Measurements from ENCODE around the gene BTG1. TPM values are rescaled to one million over a fixed set of nuclear protein-coding genes. Genes with fewer than 3 reads are reported as not detected.

BTG1 gene
- polyA plus RNA-seq, 1 donor from 2014 or later, result 669 TPM

DNA sequence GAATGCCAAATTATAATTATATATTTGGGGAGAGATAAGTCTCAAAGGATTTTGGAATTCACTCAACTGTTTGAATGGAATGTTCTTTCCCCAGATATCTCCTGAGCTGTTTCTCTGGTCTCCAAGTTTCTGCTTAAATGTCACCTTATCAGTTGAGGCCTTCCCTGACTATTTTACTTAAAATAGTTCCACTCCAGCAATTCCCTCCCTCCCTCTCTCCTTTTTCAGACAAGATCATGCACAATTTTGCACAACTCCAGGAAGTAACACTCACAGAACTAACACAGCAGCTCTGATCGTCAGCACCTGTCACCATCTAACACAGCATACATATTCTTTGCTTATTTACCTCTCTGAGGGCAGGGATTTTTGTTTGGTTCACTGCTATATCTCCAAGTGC is 12.5 kb downstream of the BTG1 start:
- H3K9me3 Mint-ChIP-seq, result no peaks in the 10 kb centered on the region
- H3K36me3 Mint-ChIP-seq, result peaks cover 3% of the 10 kb centered on the region
- peak overlapping the region; percentile 9 to 99 (median 63) for H3K4me3 Mint-ChIP-seq
- no peaks in the 10 kb centered on the region for H3K27me3 Mint-ChIP-seq
- peak overlapping the region in 2 of 3 donors; percentile 63 to 65 for H3K27ac Mint-ChIP-seq
- peaks cover 58 to 82% (median 68%) of the 10 kb centered on the region in 3 donors for H3K4me1 Mint-ChIP-seq

GRCh38 chr12:92132288-92132687 is 13.4 kb downstream of the BTG1 start:
- Mint-ChIP-seq H3K4me1 (peaks cover 49 to 75% (median 64%) of the 10 kb centered on the region in 3 donors), H3K36me3 (peaks cover 2% of the 10 kb centered on the region), H3K27me3 (no peaks in the 10 kb centered on the region), H3K9me3 (no peaks in the 10 kb centered on the region), H3K27ac (peak overlapping the region; percentile 5 to 57 (median 48)), H3K4me3 (peak overlapping the region in 3 of 4 donors; percentile 1 to 69 (median 49))

DNA sequence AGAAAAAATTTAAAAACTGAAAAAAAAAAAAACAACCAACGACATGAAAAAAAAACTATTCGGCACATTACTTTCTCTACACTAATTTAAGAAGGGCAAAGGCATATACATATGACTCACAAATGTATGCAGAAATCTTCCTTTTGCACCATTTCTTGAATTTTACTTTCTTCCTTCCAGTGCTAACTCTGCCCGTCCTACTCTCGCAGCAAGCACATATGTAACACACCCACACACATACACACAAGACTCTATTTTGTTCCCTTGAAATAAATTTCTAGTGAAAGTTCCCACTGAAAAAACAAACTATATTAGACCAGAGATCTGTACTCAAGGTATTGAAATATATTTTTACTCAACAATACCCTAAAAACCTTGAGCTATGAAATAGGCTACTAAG is 14.6 kb downstream of the BTG1 start:
- no peaks in the 10 kb centered on the region for H3K27me3 Mint-ChIP-seq
- H3K36me3 Mint-ChIP-seq, result peaks cover 4% of the 10 kb centered on the region
- H3K4me3 Mint-ChIP-seq, result peak overlapping the region; percentile 1 to 63 (median 2)
- H3K27ac Mint-ChIP-seq, result peak overlapping the region in 2 of 3 donors; percentile 2 to 32
- no peaks in the 10 kb centered on the region for H3K9me3 Mint-ChIP-seq
- H3K4me1 Mint-ChIP-seq, result peaks cover 44 to 68% (median 58%) of the 10 kb centered on the region in 3 donors

DNA sequence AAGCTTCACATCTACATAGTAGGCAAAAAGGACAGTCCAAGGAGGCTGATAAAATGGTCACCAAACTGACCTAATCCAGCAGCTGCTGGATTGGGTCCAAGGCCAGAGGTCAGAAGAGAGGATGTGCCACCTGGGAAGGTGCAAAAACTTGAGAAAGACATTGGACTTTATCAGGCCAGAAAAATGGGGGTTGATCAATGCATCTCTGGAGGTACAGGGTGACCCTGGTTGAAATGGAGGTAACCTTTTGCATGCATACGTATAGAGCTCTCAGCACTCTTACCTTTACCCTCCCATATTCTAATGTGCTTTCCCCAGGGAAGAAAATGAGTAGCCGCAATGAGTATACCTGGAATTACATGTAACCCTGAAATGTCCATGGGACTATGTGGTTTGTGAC is 16.0 kb downstream of the BTG1 start:
- Mint-ChIP-seq H3K36me3 (peaks cover 6% of the 10 kb centered on the region), H3K27me3 (no peaks in the 10 kb centered on the region), H3K27ac (peak overlapping the region in 2 of 3 donors; percentile 19 to 81), H3K4me1 (peaks cover 52 to 67% (median 64%) of the 10 kb centered on the region in 3 donors), H3K4me3 (peak overlapping the region in 1 of 4 donors; percentile 24), H3K9me3 (no peaks in the 10 kb centered on the region)

- Mint-ChIP-seq H3K9me3 (no peaks in the 10 kb centered on the region), H3K27ac (no peak overlapping the region), H3K36me3 (peaks cover 6% of the 10 kb centered on the region), H3K27me3 (no peaks in the 10 kb centered on the region), H3K4me3 (no peak overlapping the region), H3K4me1 (peaks cover 50 to 67% (median 64%) of the 10 kb centered on the region in 3 donors)
These were observed 17.0 kb downstream of the BTG1 start for GRCh38 chr12:92128612-92129011.

DNA sequence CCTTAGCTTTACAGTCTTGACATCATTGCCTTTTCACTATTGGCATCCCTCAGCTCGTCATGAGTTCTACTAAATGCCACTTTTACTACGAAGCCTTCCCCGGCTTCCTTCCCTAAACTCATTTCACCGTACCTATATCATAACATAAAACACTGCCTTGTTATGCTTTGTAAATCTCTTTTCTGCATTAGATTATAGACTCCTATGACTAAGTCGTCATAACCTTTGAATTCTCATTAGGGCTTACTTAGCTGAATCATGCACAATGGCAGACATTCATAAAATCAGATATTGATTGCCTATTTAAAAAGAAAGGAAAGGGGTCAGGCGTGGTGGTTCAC is 21.0 kb downstream of the BTG1 start:
- no peaks in the 10 kb centered on the region for H3K27me3 Mint-ChIP-seq
- H3K4me1 Mint-ChIP-seq, result peaks cover 36 to 37% (median 37%) of the 10 kb centered on the region in 3 donors
- H3K36me3 Mint-ChIP-seq, result peaks cover 11% of the 10 kb centered on the region
- H3K9me3 Mint-ChIP-seq, result peaks cover 2 to 9% (median 6%) of the 10 kb centered on the region in 3 donors
- peak overlapping the region in 3 of 4 donors; percentile 5 to 65 (median 63) for H3K4me3 Mint-ChIP-seq
- peak overlapping the region; percentile 54 to 82 (median 76) for H3K27ac Mint-ChIP-seq

DNA sequence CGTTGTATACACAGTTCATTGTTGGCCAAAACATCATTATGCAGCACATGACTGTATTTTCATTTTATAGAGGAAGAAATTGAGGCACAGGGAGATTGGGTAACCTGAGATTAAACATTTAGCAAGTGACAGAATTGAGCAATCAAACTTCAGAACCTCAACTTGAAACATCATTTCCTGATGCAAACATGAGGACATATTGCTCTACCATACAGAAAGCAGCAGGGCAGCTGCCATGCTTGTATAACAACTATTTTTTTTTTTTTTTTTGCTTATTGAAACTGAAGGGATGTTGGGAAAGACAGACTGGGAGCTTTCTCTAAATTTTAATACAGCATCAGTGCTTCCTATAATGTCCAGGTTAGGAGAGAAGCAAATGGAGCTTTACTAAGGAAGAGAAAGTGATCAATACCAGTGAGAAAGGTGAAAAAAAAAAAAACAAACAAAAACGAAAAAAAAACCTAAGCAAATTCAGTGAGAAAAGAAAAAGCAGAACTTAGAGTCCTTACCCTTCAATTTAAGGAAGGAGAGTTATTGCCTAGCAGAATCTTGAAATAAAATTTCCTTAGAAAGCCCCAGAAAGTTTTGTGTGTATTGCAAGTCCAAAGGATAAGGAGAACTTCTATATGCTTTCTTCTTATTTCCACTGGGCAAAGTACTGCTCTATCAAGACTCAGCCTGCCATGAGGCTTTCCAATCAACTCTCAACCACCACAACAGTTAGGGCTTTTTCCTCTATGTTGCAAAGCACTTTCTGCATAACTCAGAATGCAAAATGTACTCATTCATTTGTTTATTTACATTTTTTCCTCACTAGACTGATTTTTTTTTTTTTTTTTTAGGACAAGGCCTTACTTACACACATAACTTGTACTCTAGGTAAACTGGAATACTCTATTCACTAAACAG is 21.6 kb downstream of the BTG1 start:
- peak overlapping the region in 3 of 4 donors; percentile 5 to 65 (median 39) for H3K4me3 Mint-ChIP-seq
- H3K27me3 Mint-ChIP-seq, result no peaks in the 10 kb centered on the region
- H3K36me3 Mint-ChIP-seq, result peaks cover 14% of the 10 kb centered on the region
- H3K4me1 Mint-ChIP-seq, result peaks cover 32 to 35% (median 34%) of the 10 kb centered on the region in 3 donors
- H3K27ac Mint-ChIP-seq, result peak overlapping the region; percentile 54 to 82 (median 76)
- H3K9me3 Mint-ChIP-seq, result peaks cover 2 to 15% (median 9%) of the 10 kb centered on the region in 3 donors

- Mint-ChIP-seq H3K27ac (peak overlapping the region in 2 of 3 donors; percentile 39 to 82), H3K9me3 (peaks cover 2 to 15% (median 12%) of the 10 kb centered on the region in 3 donors), H3K36me3 (peaks cover 13% of the 10 kb centered on the region), H3K4me1 (peaks cover 34 to 36% (median 36%) of the 10 kb centered on the region in 3 donors), H3K27me3 (no peaks in the 10 kb centered on the region), H3K4me3 (no peak overlapping the region)
These were observed 22.5 kb downstream of the BTG1 start for GRCh38 chr12:92122941-92123779.

GRCh38 chr12:92121826-92122225 is 23.8 kb downstream of the BTG1 start:
- Mint-ChIP-seq H3K4me3 (no peak overlapping the region), H3K9me3 (peaks cover 2 to 15% (median 12%) of the 10 kb centered on the region in 3 donors), H3K4me1 (peaks cover 32 to 34% (median 32%) of the 10 kb centered on the region in 3 donors), H3K27me3 (no peaks in the 10 kb centered on the region), H3K27ac (peak overlapping the region in 1 of 3 donors; percentile 16), H3K36me3 (peaks cover 11% of the 10 kb centered on the region)

GRCh38 chr12:92118826-92119536 is 26.7 kb downstream of the BTG1 start:
- Mint-ChIP-seq H3K4me1 (peaks cover 6 to 19% (median 11%) of the 10 kb centered on the region in 3 donors), H3K9me3 (peaks cover 2 to 15% (median 12%) of the 10 kb centered on the region in 3 donors), H3K27ac (no peak overlapping the region), H3K4me3 (no peak overlapping the region), H3K36me3 (peaks cover 10% of the 10 kb centered on the region), H3K27me3 (no peaks in the 10 kb centered on the region)

DNA sequence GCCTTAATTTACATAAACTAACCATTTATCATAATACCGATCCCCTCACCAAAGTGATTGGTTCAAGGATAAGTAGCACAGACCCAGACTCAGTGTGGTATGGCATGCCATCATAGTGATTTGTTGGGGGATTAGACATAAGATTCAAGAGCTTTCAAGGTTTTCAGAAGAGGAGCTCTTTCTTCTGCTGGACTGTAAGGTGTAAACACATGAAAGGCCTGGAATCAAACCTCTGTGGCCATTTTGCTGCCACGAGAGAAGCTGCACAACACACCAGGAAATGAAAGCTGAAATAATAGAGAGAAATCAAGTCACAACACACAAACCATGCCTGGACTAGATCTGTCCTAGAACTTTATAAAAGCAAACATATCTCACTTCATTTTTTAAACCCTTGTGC is 30.8 kb downstream of the BTG1 start:
- no peak overlapping the region for H3K4me3 Mint-ChIP-seq
- peaks cover 6% of the 10 kb centered on the region for H3K36me3 Mint-ChIP-seq
- H3K27ac Mint-ChIP-seq, result no peak overlapping the region
- peaks cover 3 to 19% (median 10%) of the 10 kb centered on the region in 3 donors for H3K4me1 Mint-ChIP-seq
- H3K9me3 Mint-ChIP-seq, result peaks cover 0 to 6% (median 6%) of the 10 kb centered on the region in 3 donors
- no peaks in the 10 kb centered on the region for H3K27me3 Mint-ChIP-seq

DNA sequence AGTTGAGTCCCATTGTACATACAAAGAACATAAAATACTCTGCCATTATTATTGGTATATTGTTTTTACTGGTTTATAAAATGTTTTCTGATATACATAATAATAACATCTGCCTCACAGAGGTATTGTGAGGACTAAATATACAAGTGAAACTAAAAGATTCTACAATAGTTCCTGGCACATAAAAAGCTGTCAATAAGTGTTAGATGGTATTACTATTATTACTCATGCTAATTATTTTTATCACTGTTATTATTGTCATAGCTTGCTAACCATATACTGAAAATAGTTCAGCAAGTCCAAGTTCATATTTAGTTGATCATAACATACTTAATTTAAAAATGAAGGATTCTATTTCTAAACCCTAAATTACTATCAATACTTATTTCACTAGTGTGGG is 34.4 kb downstream of the BTG1 start:
- Mint-ChIP-seq H3K27me3 (no peaks in the 10 kb centered on the region), H3K4me3 (no peak overlapping the region), H3K4me1 (peaks cover 3 to 19% (median 7%) of the 10 kb centered on the region in 3 donors), H3K9me3 (no peaks in the 10 kb centered on the region), H3K27ac (no peak overlapping the region), H3K36me3 (peaks cover 2% of the 10 kb centered on the region)

DNA sequence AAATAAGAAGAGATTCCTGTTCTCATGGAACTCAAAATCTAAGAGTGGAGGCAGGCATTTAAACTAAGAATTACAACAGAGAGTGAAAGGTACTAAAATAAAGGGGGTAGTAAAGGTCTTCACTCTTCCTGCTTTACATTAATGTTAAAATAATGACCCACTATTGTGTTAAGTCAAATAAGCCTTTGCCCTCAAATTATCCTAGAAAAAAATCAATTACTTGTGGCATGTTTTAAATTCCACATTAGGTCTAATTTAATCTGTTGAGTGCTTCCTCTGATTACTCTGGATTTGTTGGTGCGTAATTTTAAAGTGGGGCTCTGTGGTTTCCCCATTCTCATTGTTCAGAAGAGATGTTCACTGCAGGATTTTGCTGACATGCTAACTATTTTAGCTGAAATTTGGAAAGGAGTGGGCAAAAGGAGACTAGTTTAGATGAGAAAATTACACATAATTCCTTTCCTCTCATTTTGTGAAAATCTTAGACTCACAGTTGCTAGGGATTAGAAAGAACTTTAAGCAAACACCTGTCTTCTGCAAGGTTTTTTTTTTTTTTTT is 35.5 kb downstream of the BTG1 start:
- Mint-ChIP-seq H3K36me3 (no peaks in the 10 kb centered on the region), H3K27ac (no peak overlapping the region), H3K27me3 (no peaks in the 10 kb centered on the region), H3K4me3 (peak overlapping the region in 1 of 4 donors; percentile 29), H3K9me3 (no peaks in the 10 kb centered on the region), H3K4me1 (peaks cover 6 to 25% (median 7%) of the 10 kb centered on the region in 3 donors)

DNA sequence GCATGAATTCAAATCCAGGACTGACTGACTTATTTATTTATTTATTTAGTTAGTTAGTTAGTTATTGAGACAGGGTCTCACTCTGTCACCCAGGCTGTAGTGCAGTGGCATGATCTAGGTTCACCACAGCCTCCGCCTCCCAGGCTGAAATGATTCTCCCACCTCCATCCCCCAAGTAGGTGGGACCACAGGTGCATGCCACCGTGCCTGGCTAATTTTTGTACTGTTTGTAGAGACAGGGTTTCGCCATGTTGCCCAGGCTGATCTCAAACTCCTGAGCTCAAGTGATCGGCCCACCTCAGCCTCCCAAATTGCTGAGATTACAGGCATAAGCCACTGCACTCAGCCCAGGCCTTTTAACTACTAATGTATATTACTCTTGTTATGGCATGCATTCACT is 36.0 kb downstream of the BTG1 start:
- Mint-ChIP-seq H3K36me3 (no peaks in the 10 kb centered on the region), H3K27me3 (no peaks in the 10 kb centered on the region), H3K27ac (no peak overlapping the region), H3K4me1 (peaks cover 6 to 25% (median 7%) of the 10 kb centered on the region in 3 donors), H3K4me3 (peak overlapping the region in 1 of 4 donors; percentile 29), H3K9me3 (no peaks in the 10 kb centered on the region)

All from IgD-negative memory B cell (primary cell).